ENCODE measurements around the gene GPATCH1. TPM values are rescaled to one million over a fixed set of nuclear protein-coding genes. Genes with fewer than 3 reads are reported as not detected.

Gene GPATCH1
- total and polyA plus RNA-seq, 2 of the 13 experiments (the other 11 are each of a cell fraction or from before 2014, with no cell fraction given) = 6.8 to 6.9 TPM

GRCh38 chr19:33048806-33049676, 31.9 kb upstream of the GPATCH1 start:
- intact Hi-C loops (cut with micrococcal nuclease; ENCODE audit: unreplicated experiment) = no loop called here
- BruUV-seq (replicated peaks) = no TSS peak
- TF ChIP-seq, protein P1, sequence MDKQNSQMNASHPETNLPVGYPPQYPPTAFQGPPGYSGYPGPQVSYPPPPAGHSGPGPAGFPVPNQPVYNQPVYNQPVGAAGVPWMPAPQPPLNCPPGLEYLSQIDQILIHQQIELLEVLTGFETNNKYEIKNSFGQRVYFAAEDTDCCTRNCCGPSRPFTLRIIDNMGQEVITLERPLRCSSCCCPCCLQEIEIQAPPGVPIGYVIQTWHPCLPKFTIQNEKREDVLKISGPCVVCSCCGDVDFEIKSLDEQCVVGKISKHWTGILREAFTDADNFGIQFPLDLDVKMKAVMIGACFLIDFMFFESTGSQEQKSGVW (CRISPR knock-in tag; IDR thresholded peaks at IDR 0.05; ENCODE audit: borderline replicate concordance) = no peak
- no peak for TF ChIP-seq EEA1 (CRISPR knock-in tag; IDR thresholded peaks at IDR 0.05; ENCODE audit: borderline replicate concordance)
- TF ChIP-seq, protein P2, sequence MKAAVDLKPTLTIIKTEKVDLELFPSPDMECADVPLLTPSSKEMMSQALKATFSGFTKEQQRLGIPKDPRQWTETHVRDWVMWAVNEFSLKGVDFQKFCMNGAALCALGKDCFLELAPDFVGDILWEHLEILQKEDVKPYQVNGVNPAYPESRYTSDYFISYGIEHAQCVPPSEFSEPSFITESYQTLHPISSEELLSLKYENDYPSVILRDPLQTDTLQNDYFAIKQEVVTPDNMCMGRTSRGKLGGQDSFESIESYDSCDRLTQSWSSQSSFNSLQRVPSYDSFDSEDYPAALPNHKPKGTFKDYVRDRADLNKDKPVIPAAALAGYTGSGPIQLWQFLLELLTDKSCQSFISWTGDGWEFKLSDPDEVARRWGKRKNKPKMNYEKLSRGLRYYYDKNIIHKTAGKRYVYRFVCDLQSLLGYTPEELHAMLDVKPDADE (CRISPR knock-in tag; IDR thresholded peaks at IDR 0.05) = no peak
- no peak for TF ChIP-seq RERE (CRISPR knock-in tag; IDR thresholded peaks at IDR 0.05; ENCODE audit: low read depth)
- TF ChIP-seq SALL2 (CRISPR knock-in tag; IDR thresholded peaks at IDR 0.05) = no peak
- TF ChIP-seq ZNF383 (CRISPR knock-in tag; IDR thresholded peaks at IDR 0.05; ENCODE audit: borderline replicate concordance) = no peak

More at GRCh38 chr19:33048806-33049676, 31.9 kb upstream of the GPATCH1 start:
- POLR2A ChIA-PET = interaction anchor here (0.8 to 1.6 kb wide), 2 partner anchors 9 to 12 kb away, joined by 3 to 10 read pairs; no protein-coding TSS in a partner anchor
- peaks cover 14% of the 10 kb centered on the region; the same call in 1 of the 2 replicates for H4K20me1 ChIP-seq (ENCODE audit: insufficient read depth, low read length)
- no peaks in the 10 kb centered on the region for H3K9me3 ChIP-seq (ENCODE audit: low read length)
- 70% methylated on average over 14 of the region's 15 CpGs for WGBS (ENCODE audit: low lambda C conversion rate)
- in situ Hi-C loops (cut with HindIII; ENCODE audit: extremely low pct_ligation_motif_present, low pct_unique_long_range_greater_than_20kb) = no loop called here
- H3K27ac ChIP-seq (ENCODE audit: extremely low read length, insufficient read depth, low read length) = peak overlapping the region; percentile 54
- H3K4me3 ChIP-seq (replicated peaks in 1 of 3; ENCODE audit: insufficient read depth in 1 of 3, low read depth in 2 of 3, low read length in 3 of 3) = no peak overlapping the region
- DNase-seq (ENCODE audit: low spot score) (no peak), FAIRE-seq (no peak), ATAC-seq (peak; percentile 30; the same call in 2 of the 3 replicates)
- CTCF ChIA-PET (ENCODE audit: low intra/inter-chr PET ratio, low total read pairs) = no interaction called here
- H3K27me3 ChIP-seq (ENCODE audit: control insufficient read depth in 1 of 2, insufficient read depth in 2 of 2, low read length in 2 of 2) = no peaks in the 10 kb centered on the region
- H3K4me1 ChIP-seq (ENCODE audit: insufficient read depth, low read length) = peaks cover 52% of the 10 kb centered on the region
- H3K9ac ChIP-seq (ENCODE audit: insufficient read depth, low read depth, low read length) = no peak overlapping the region
- H3K79me2 ChIP-seq (ENCODE audit: insufficient read depth, low read length) = peaks cover 72% of the 10 kb centered on the region
- H3K36me3 ChIP-seq (replicated peaks in 1 of 2; ENCODE audit: control insufficient read depth in 1 of 2, insufficient read depth in 2 of 2, low read length in 2 of 2) = peaks cover 3 to 23% of the 10 kb centered on the region in 2 experiments; a peak in 4 of 5 replicates
- no peak overlapping the region for H2AFZ ChIP-seq (ENCODE audit: low read length)
- no peak overlapping the region for H3K4me2 ChIP-seq (ENCODE audit: low read depth, low read length)
